ENCODE data around the gene STRIP2.

STRIP2 gene

GRCh38 chr7:129422727-129423126 lies 11.5 kb upstream of the STRIP2 start:
- no peaks in the 10 kb centered on the region for H3K4me1 ChIP-seq (ENCODE audit: control insufficient read depth, insufficient read depth, low read length)
- H3K9me3 ChIP-seq (ENCODE audit: control insufficient read depth, insufficient read depth, low read depth, low read length) = no peaks in the 10 kb centered on the region
- no peak overlapping the region for H3K4me3 ChIP-seq (ENCODE audit: low read depth, low read length)
- H3K36me3 ChIP-seq (ENCODE audit: control insufficient read depth, insufficient read depth, low read length) = peaks cover 36% of the 10 kb centered on the region
- no peak overlapping the region for H3K27ac ChIP-seq (ENCODE audit: low read depth, low read length)
- no peaks in the 10 kb centered on the region for H3K27me3 ChIP-seq (ENCODE audit: control insufficient read depth, insufficient read depth, low read length)
- no peak overlapping the region for H3K9ac ChIP-seq (ENCODE audit: low read length)

GRCh38 chr7:129423700-129424410 lies 10.4 kb upstream of the STRIP2 start:
- H3K9ac ChIP-seq (ENCODE audit: low read length) = no peak overlapping the region
- no peak overlapping the region for H3K4me3 ChIP-seq (ENCODE audit: low read depth, low read length)
- H3K4me1 ChIP-seq (ENCODE audit: control insufficient read depth, insufficient read depth, low read length) = no peaks in the 10 kb centered on the region
- H3K9me3 ChIP-seq (ENCODE audit: control insufficient read depth, insufficient read depth, low read depth, low read length) = no peaks in the 10 kb centered on the region
- peaks cover 36% of the 10 kb centered on the region for H3K36me3 ChIP-seq (ENCODE audit: control insufficient read depth, insufficient read depth, low read length)
- no peak overlapping the region for H3K27ac ChIP-seq (ENCODE audit: low read depth, low read length)
- no peaks in the 10 kb centered on the region for H3K27me3 ChIP-seq (ENCODE audit: control insufficient read depth, insufficient read depth, low read length)

- Histone ChIP-seq H3K4me1 (ENCODE audit: control insufficient read depth, insufficient read depth, low read length) (no peaks in the 10 kb centered on the region), H3K36me3 (ENCODE audit: control insufficient read depth, insufficient read depth, low read length) (peaks cover 36% of the 10 kb centered on the region), H3K4me3 (ENCODE audit: low read depth, low read length) (no peak overlapping the region), H3K27ac (ENCODE audit: low read depth, low read length) (no peak overlapping the region), H3K9me3 (ENCODE audit: control insufficient read depth, insufficient read depth, low read depth, low read length) (no peaks in the 10 kb centered on the region), H3K27me3 (ENCODE audit: control insufficient read depth, insufficient read depth, low read length) (no peaks in the 10 kb centered on the region), H3K9ac (ENCODE audit: low read length) (no peak overlapping the region)
These were observed 7.8 kb upstream of the STRIP2 start for GRCh38 chr7:129426482-129426881.

GRCh38 chr7:129427526-129428045 lies 6.6 kb upstream of the STRIP2 start:
- Histone ChIP-seq H3K4me1 (ENCODE audit: control insufficient read depth, insufficient read depth, low read length) (peaks cover under 1% of the 10 kb centered on the region; the same call in 1 of the 2 replicates), H3K4me3 (ENCODE audit: low read depth, low read length) (no peak overlapping the region), H3K9me3 (ENCODE audit: control insufficient read depth, insufficient read depth, low read depth, low read length) (no peaks in the 10 kb centered on the region), H3K27ac (ENCODE audit: low read depth, low read length) (no peak overlapping the region), H3K27me3 (ENCODE audit: control insufficient read depth, insufficient read depth, low read length) (peaks cover 1% of the 10 kb centered on the region), H3K9ac (ENCODE audit: low read length) (no peak overlapping the region), H3K36me3 (ENCODE audit: control insufficient read depth, insufficient read depth, low read length) (peaks cover 35% of the 10 kb centered on the region)

- Histone ChIP-seq H3K27ac (ENCODE audit: low read depth, low read length) (no peak overlapping the region), H3K4me1 (ENCODE audit: control insufficient read depth, insufficient read depth, low read length) (peaks cover 18% of the 10 kb centered on the region), H3K36me3 (ENCODE audit: control insufficient read depth, insufficient read depth, low read length) (0 out of 2 replicates have a peak, but pooled peaks cover 3% of the 10 kb centered on the region), H3K27me3 (ENCODE audit: control insufficient read depth, insufficient read depth, low read length) (peaks cover 23% of the 10 kb centered on the region), H3K9me3 (ENCODE audit: control insufficient read depth, insufficient read depth, low read depth, low read length) (no peaks in the 10 kb centered on the region), H3K4me3 (ENCODE audit: low read depth, low read length) (no peak overlapping the region), H3K9ac (ENCODE audit: low read length) (no peak overlapping the region)
These were observed 2.2 kb upstream of the STRIP2 start for GRCh38 chr7:129431911-129432643.

- H3K27me3 ChIP-seq (ENCODE audit: control insufficient read depth, insufficient read depth, low read length) = peaks cover 23% of the 10 kb centered on the region
- peak overlapping the region; percentile 74 for H3K9ac ChIP-seq (ENCODE audit: low read length)
- H3K4me1 ChIP-seq (ENCODE audit: control insufficient read depth, insufficient read depth, low read length) = peaks cover 18% of the 10 kb centered on the region
- H3K9me3 ChIP-seq (ENCODE audit: control insufficient read depth, insufficient read depth, low read depth, low read length) = no peaks in the 10 kb centered on the region
- 0 out of 2 replicates have a peak overlapping the region, but pooled peaks have one; percentile 44 for H3K27ac ChIP-seq (ENCODE audit: low read depth, low read length)
- H3K36me3 ChIP-seq (ENCODE audit: control insufficient read depth, insufficient read depth, low read length) = no peaks in the 10 kb centered on the region
- peak overlapping the region; percentile 71 for H3K4me3 ChIP-seq (ENCODE audit: low read depth, low read length)
These were observed 565 bp downstream of the STRIP2 start for GRCh38 chr7:129434675-129435318.

- H3K9ac ChIP-seq (ENCODE audit: low read length) = peak overlapping the region; percentile 74
- peak overlapping the region; percentile 71 for H3K4me3 ChIP-seq (ENCODE audit: low read depth, low read length)
- H3K27ac ChIP-seq (ENCODE audit: low read depth, low read length) = no peak overlapping the region
- H3K4me1 ChIP-seq (ENCODE audit: control insufficient read depth, insufficient read depth, low read length) = peaks cover 18% of the 10 kb centered on the region
- no peaks in the 10 kb centered on the region for H3K36me3 ChIP-seq (ENCODE audit: control insufficient read depth, insufficient read depth, low read length)
- H3K27me3 ChIP-seq (ENCODE audit: control insufficient read depth, insufficient read depth, low read length) = peaks cover 23% of the 10 kb centered on the region
- no peaks in the 10 kb centered on the region for H3K9me3 ChIP-seq (ENCODE audit: control insufficient read depth, insufficient read depth, low read depth, low read length)
These were observed 1.2 kb downstream of the STRIP2 start for GRCh38 chr7:129435414-129435829.

GRCh38 chr7:129436335-129436923 lies 2.2 kb downstream of the STRIP2 start:
- Histone ChIP-seq H3K27ac (ENCODE audit: low read depth, low read length) (no peak overlapping the region), H3K27me3 (ENCODE audit: control insufficient read depth, insufficient read depth, low read length) (peaks cover 23% of the 10 kb centered on the region), H3K36me3 (ENCODE audit: control insufficient read depth, insufficient read depth, low read length) (no peaks in the 10 kb centered on the region), H3K4me1 (ENCODE audit: control insufficient read depth, insufficient read depth, low read length) (peaks cover 18% of the 10 kb centered on the region), H3K4me3 (ENCODE audit: low read depth, low read length) (no peak overlapping the region), H3K9ac (ENCODE audit: low read length) (no peak overlapping the region), H3K9me3 (ENCODE audit: control insufficient read depth, insufficient read depth, low read depth, low read length) (no peaks in the 10 kb centered on the region)

GRCh38 chr7:129437190-129437589 lies 3.0 kb downstream of the STRIP2 start:
- Histone ChIP-seq H3K4me3 (ENCODE audit: low read depth, low read length) (no peak overlapping the region), H3K36me3 (ENCODE audit: control insufficient read depth, insufficient read depth, low read length) (no peaks in the 10 kb centered on the region), H3K9ac (ENCODE audit: low read length) (no peak overlapping the region), H3K27me3 (ENCODE audit: control insufficient read depth, insufficient read depth, low read length) (peaks cover 23% of the 10 kb centered on the region), H3K9me3 (ENCODE audit: control insufficient read depth, insufficient read depth, low read depth, low read length) (no peaks in the 10 kb centered on the region), H3K4me1 (ENCODE audit: control insufficient read depth, insufficient read depth, low read length) (peaks cover 18% of the 10 kb centered on the region), H3K27ac (ENCODE audit: low read depth, low read length) (no peak overlapping the region)

GRCh38 chr7:129438281-129438838 lies 4.1 kb downstream of the STRIP2 start:
- H3K4me1 ChIP-seq (ENCODE audit: control insufficient read depth, insufficient read depth, low read length) = peaks cover 10% of the 10 kb centered on the region; the same call in 1 of the 2 replicates
- H3K9me3 ChIP-seq (ENCODE audit: control insufficient read depth, insufficient read depth, low read depth, low read length) = no peaks in the 10 kb centered on the region
- no peaks in the 10 kb centered on the region for H3K36me3 ChIP-seq (ENCODE audit: control insufficient read depth, insufficient read depth, low read length)
- peaks cover 14% of the 10 kb centered on the region for H3K27me3 ChIP-seq (ENCODE audit: control insufficient read depth, insufficient read depth, low read length)
- H3K27ac ChIP-seq (ENCODE audit: low read depth, low read length) = no peak overlapping the region
- H3K9ac ChIP-seq (ENCODE audit: low read length) = no peak overlapping the region
- H3K4me3 ChIP-seq (ENCODE audit: low read depth, low read length) = no peak overlapping the region
